Mucosa of rectum (tissue), 2 donors: ENCODE data around the gene DDX24.
"Not testable (repeated sequence)": the region's sequence is repeated elsewhere in the genome, so short reads cannot be mapped to it uniquely, and the experiment has no call there.

Experiments used
- H3K27ac ChIP-seq, 2 donors: one replicate each; pipeline ENCODE4 v1.7.0; 2013; ENCODE audit warnings: inconsistent platforms in 2 of 2, low read depth in 2 of 2, low read length in 2 of 2
- H3K27me3 ChIP-seq, 2 donors: one replicate each; pipeline ENCODE4 v1.7.0; 2013; ENCODE audit warnings: low read length in 2 of 2; ENCODE audit not compliant: control insufficient read depth in 2 of 2, insufficient read depth in 2 of 2
- H3K36me3 ChIP-seq, 2 donors: one replicate each; pipeline ENCODE4 v1.7.0; 2013; ENCODE audit warnings: low read length in 2 of 2; ENCODE audit not compliant: control insufficient read depth in 2 of 2, insufficient read depth in 2 of 2
- H3K4me1 ChIP-seq, 2 donors: one replicate each; pipeline ENCODE4 v1.7.0; 2013; ENCODE audit warnings: low read length in 2 of 2, mild to moderate bottlenecking in 1 of 2; ENCODE audit not compliant: control insufficient read depth in 2 of 2, insufficient read depth in 2 of 2
- H3K4me3 ChIP-seq, 2 donors: one replicate each; pipeline ENCODE4 v1.7.0; 2013; ENCODE audit warnings: low read length in 2 of 2
- H3K9ac ChIP-seq, 2 donors: one replicate each; pipeline ENCODE4 v1.7.0; 2013; ENCODE audit warnings: low read length in 2 of 2, low read depth in 1 of 2, mild to moderate bottlenecking in 1 of 2
- H3K9me3 ChIP-seq, 2 donors: one replicate each; pipeline ENCODE4 v1.7.0; 2013; ENCODE audit warnings: low read length in 2 of 2; ENCODE audit not compliant: control insufficient read depth in 2 of 2
- donor health status: healthy.
- donor health status: Normal muscosa, but diverticular disease.

DDX24 gene

GRCh38 chr14:94087891-94088290 is 6.9 kb upstream of the DDX24 start:
- Histone ChIP-seq H3K27me3 (no peaks in the 10 kb centered on the region), H3K36me3 (no peaks in the 10 kb centered on the region), H3K9ac (no peak overlapping the region), H3K4me1 (no peaks in the 10 kb centered on the region), H3K9me3 (no peaks in the 10 kb centered on the region), H3K27ac (no peak overlapping the region), H3K4me3 (no peak overlapping the region)

- H3K4me3 ChIP-seq = peak overlapping the region; percentile 93 to 95
- H3K27ac ChIP-seq = peak overlapping the region; percentile 92
- peaks cover 18 to 28% of the 10 kb centered on the region in 2 donors for H3K4me1 ChIP-seq
- peaks cover 10 to 15% of the 10 kb centered on the region in 2 donors for H3K36me3 ChIP-seq
- no peaks in the 10 kb centered on the region for H3K9me3 ChIP-seq
- no peaks in the 10 kb centered on the region for H3K27me3 ChIP-seq
- peak overlapping the region; percentile 95 to 96 for H3K9ac ChIP-seq
These were observed 401 bp upstream of the DDX24 start for GRCh38 chr14:94081386-94081820.

GRCh38 chr14:94079891-94080620 is 946 bp downstream of the DDX24 start:
- Histone ChIP-seq H3K27ac (peak overlapping the region; percentile 92), H3K9ac (peak overlapping the region; percentile 95 to 96), H3K4me1 (peaks cover 18 to 28% of the 10 kb centered on the region in 2 donors), H3K27me3 (no peaks in the 10 kb centered on the region), H3K9me3 (peaks cover 0 to 2% of the 10 kb centered on the region in 2 donors), H3K4me3 (peak overlapping the region; percentile 93 to 95), H3K36me3 (peaks cover 10 to 21% of the 10 kb centered on the region in 2 donors)

- H3K27me3 ChIP-seq = no peaks in the 10 kb centered on the region
- peaks cover 0 to 8% of the 10 kb centered on the region in 2 donors for H3K9me3 ChIP-seq
- H3K27ac ChIP-seq = no peak overlapping the region
- peaks cover 10 to 21% of the 10 kb centered on the region in 2 donors for H3K36me3 ChIP-seq
- no peak overlapping the region for H3K9ac ChIP-seq
- peaks cover 18 to 28% of the 10 kb centered on the region in 2 donors for H3K4me1 ChIP-seq
- peak overlapping the region; percentile 13 to 95 for H3K4me3 ChIP-seq
These were observed 3.2 kb downstream of the DDX24 start for GRCh38 chr14:94077823-94078222.

DNA sequence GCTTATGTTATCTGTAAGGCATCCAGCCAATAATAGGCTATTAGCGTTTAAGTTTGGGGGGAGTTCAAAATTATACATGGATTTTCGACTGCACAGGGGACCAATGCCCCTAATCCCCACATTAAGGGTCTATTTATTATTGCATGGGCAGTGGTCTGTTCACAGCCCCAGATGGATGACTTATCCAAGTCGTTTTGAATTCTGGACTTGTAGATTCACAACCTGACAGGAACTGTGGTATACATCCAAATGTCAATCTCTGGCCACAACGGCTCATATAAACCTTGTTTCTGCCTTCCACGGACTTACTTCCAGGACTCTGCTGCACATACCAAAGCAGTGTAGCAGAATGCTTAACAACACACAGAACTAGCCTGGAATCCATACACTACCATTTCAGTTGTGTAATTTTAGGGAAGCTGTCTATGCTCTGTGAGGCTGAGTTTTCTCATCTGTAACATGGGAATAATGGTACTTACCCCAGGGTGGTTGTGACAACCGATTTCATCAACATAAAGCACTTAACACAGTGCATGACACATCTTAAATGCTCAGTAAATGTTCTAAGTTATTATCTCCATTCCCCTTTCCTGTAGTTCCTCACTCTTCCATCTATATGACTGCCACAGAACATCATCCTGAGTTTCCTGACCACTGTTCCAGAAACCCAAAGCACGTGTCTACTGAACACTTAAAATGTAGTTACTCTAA is 3.7 kb downstream of the DDX24 start:
- Histone ChIP-seq H3K27ac (no peak overlapping the region), H3K4me1 (peaks cover 18 to 28% of the 10 kb centered on the region in 2 donors), H3K9me3 (peaks cover 0 to 8% of the 10 kb centered on the region in 2 donors), H3K36me3 (peaks cover 10 to 21% of the 10 kb centered on the region in 2 donors), H3K4me3 (peak overlapping the region; percentile 29 to 31), H3K27me3 (no peaks in the 10 kb centered on the region), H3K9ac (no peak overlapping the region)

DNA sequence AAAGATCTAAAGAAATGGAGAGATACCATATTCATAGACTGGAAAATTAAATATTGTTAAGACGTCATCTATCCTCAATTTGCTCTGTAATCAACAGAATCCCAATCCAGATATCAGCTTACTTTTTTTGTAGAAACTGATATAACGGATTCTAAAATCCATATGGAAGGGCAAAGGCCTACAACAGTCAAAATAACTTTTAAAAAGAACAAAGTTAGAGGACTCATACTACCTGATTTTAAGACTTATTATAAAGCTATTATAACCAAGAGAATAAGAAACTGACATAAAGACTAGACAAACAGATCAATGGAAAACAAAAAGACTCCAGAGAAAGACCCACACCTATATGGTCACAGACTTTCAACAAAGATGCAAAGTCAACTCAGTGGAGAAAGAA is 6.0 kb downstream of the DDX24 start:
- peaks cover 10 to 21% of the 10 kb centered on the region in 2 donors for H3K36me3 ChIP-seq
- no peak overlapping the region for H3K4me3 ChIP-seq
- no peaks in the 10 kb centered on the region for H3K27me3 ChIP-seq
- H3K9me3 ChIP-seq = peaks cover 0 to 8% of the 10 kb centered on the region in 2 donors
- no peak overlapping the region for H3K9ac ChIP-seq
- peaks cover 17 to 22% of the 10 kb centered on the region in 2 donors for H3K4me1 ChIP-seq
- no peak overlapping the region for H3K27ac ChIP-seq

GRCh38 chr14:94074534-94074933 is 6.5 kb downstream of the DDX24 start:
- peaks cover 12 to 19% of the 10 kb centered on the region in 2 donors for H3K4me1 ChIP-seq
- no peaks in the 10 kb centered on the region for H3K27me3 ChIP-seq
- H3K9ac ChIP-seq = no peak overlapping the region
- H3K4me3 ChIP-seq = no peak overlapping the region
- peaks cover 10 to 21% of the 10 kb centered on the region in 2 donors for H3K36me3 ChIP-seq
- peaks cover 0 to 8% of the 10 kb centered on the region in 2 donors for H3K9me3 ChIP-seq
- no peak overlapping the region for H3K27ac ChIP-seq

DNA sequence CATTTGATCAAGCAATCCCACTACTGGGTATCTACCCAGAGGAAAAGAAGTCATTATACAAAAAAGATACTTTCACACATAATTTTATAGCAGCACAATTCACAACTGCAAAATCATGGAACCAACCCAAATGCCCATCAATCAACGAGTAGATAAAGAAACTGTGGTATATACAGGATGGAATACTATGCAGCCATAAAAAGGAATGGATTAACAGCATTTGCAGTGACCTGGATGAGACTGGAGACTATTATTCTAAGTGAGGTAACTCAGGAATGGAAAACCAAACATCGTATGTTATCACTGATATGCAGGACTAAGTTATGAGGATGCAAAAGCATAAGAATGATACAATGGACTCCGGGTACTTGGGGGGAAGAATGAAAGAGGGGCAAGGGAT is 8.9 kb downstream of the DDX24 start:
- H3K4me1 ChIP-seq, H3K9me3 ChIP-seq, H3K9ac ChIP-seq, H3K36me3 ChIP-seq, H3K4me3 ChIP-seq, H3K27me3 ChIP-seq, H3K27ac ChIP-seq: not testable (repeated sequence)

GRCh38 chr14:94066089-94066676 is 14.8 kb downstream of the DDX24 start:
- H3K9ac ChIP-seq = peak overlapping the region in 1 of 2 donors; percentile 5
- H3K4me1 ChIP-seq = peaks cover 14 to 17% of the 10 kb centered on the region in 2 donors
- peak overlapping the region in 1 of 2 donors; percentile 20 for H3K4me3 ChIP-seq
- no peaks in the 10 kb centered on the region for H3K9me3 ChIP-seq
- peak overlapping the region; percentile 67 to 83 for H3K27ac ChIP-seq
- no peaks in the 10 kb centered on the region for H3K27me3 ChIP-seq
- peaks cover 8 to 18% of the 10 kb centered on the region in 2 donors for H3K36me3 ChIP-seq
